Measurements from ENCODE around the gene XRCC1.

The XRCC1 gene

DNA sequence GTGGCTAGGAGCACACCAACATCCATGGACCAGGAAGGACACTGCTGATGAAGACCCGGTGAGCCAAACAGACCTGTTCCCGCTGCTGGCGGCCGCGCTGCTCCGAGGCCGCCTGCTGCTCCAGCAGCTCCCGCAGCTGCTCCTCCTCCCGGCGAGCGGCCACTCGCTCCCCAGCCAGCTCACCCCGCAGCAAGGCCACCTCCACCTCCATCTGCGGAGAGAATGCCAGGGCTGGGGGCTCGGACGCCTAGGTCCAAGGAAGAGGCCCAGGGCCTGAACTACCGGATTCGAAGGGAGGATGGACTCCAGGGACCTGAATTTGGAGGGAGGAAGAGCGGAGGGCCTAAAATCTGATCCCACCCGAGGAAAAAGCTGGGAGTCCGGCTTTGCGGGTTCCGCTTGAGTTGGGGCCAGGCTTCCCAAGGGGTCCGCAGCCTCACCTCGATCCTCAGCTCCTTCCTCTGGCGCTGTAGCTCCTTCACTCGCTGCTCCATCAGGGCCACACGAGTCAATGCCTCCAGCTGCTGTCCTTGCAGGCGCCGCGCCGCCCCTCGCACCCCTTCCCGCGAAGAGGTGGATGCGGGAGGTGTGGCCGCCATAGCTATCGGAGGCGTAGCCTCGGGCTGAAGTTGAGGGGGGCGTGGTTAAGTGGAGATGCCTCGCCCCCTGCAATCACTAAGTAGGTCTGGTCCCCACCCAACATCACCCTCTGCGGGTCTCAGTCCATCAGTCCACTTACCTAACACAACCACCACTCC, 73.5 kb downstream of the XRCC1 start:
- H3K9me3 ChIP-seq, result no peaks in the 10 kb centered on the region
- DNase-seq (ENCODE audit: low spot score in 2 of 2), result no peak
- H3K36me3 ChIP-seq (replicated peaks), result no peaks in the 10 kb centered on the region; the same call in 1 of the 2 replicates
- in situ Hi-C loops (cut with MboI; ENCODE audit: low sequenced_read_pairs), result no loop called here
- no peaks in the 10 kb centered on the region for H3K4me1 ChIP-seq
- no peaks in the 10 kb centered on the region for H3K27me3 ChIP-seq (ENCODE audit: low read depth)
- H3K4me3 ChIP-seq, result no peak overlapping the region

DNA sequence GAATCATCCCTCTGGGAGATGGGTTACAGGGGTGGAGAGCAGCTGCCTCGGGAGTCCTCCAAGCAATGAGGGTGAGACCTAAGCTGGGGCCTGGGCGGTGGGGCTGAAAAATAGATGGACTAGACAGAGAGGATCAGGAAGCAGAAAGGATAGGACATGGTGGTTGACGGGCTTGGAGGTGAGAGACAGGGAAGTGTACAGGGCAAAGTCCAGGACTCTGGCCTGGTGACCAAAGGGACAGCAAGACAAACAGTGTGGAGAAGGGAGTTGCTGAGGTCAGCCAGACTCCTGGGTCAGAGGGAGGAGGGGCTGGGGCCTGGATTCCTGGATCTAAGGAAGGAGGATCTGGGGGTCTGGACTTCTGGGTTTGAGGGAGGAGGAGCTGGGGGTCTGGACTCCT, 76.3 kb downstream of the XRCC1 start:
- no peaks in the 10 kb centered on the region for H3K27me3 ChIP-seq (ENCODE audit: low read depth)
- in situ Hi-C loops (cut with MboI; ENCODE audit: low sequenced_read_pairs), result no loop called here

DNA sequence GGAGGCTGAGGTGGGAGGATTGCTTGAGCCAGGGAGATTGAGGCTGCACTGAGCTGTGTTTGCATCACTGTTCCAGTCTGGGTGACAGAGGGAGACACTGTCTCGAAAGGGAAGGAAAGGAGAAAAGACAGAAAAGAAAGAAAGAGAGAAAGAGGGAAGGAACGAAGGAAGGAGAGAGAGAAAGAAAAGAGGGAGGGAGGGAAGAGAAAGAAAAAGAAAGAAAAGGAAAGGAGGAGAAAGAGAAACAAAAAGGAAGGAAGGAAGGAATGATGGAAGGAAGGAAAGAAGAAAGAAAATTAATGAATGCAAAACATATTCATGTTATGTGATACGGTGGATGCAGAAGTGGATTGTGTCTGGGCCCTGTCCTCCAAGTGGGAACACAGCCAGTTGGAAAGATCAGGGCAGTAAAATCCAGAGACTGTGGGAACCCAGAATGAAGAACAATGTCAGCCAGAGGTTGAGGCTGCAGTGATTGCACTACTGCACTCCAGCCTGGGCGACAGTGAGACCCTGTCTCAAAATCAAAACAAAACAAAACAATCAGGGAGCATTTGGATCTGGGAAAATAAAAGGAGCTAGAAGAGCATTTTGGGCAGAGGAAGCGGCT, 77.0 kb downstream of the XRCC1 start:
- in situ Hi-C loops (cut with MboI; ENCODE audit: low sequenced_read_pairs), result no loop called here
- Histone ChIP-seq H3K27me3 (ENCODE audit: low read depth) (no peaks in the 10 kb centered on the region), H3K9me3 (no peaks in the 10 kb centered on the region), H3K36me3 (replicated peaks) (no peaks in the 10 kb centered on the region; the same call in 1 of the 2 replicates), H3K4me3 (no peak overlapping the region), H3K4me1 (no peaks in the 10 kb centered on the region)
- DNase-seq (ENCODE audit: low spot score in 2 of 2), result no peak

More for the DNA sequence above, 76.3 kb downstream of the XRCC1 start:
- H3K4me3 ChIP-seq, result no peak overlapping the region
- H3K36me3 ChIP-seq (replicated peaks), result no peaks in the 10 kb centered on the region; the same call in 1 of the 2 replicates
- no peaks in the 10 kb centered on the region for H3K4me1 ChIP-seq
- DNase-seq (ENCODE audit: low spot score in 2 of 2), result no peak
- no peaks in the 10 kb centered on the region for H3K9me3 ChIP-seq

DNA sequence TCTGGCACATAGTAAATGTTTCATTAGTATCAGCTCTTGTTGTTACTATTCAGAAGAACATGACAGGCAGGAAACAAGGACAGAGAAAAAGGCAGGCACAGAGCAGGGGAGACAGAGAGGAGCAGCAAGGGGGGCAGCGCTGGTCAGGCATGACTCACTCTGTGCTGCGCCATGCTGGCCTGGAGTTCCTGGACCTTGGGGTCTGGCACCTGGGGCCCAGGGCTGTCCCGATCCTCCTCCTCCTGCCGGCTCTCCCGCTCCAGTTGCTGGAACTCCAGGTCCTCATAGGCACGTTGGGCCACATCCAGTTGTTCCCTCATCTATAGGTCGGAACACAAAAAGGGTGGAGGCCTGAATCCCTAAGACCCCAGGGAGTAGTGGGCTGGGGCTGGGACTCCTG, 78.4 kb downstream of the XRCC1 start:
- H3K27me3 ChIP-seq (ENCODE audit: low read depth), result no peaks in the 10 kb centered on the region
- in situ Hi-C loops (cut with MboI; ENCODE audit: low sequenced_read_pairs), result no loop called here
- H3K4me1 ChIP-seq, result no peaks in the 10 kb centered on the region
- H3K9me3 ChIP-seq, result no peaks in the 10 kb centered on the region
- H3K4me3 ChIP-seq, result no peak overlapping the region
- DNase-seq (ENCODE audit: low spot score in 2 of 2), result no peak
- no peaks in the 10 kb centered on the region; the same call in 1 of the 2 replicates for H3K36me3 ChIP-seq (replicated peaks)

DNA sequence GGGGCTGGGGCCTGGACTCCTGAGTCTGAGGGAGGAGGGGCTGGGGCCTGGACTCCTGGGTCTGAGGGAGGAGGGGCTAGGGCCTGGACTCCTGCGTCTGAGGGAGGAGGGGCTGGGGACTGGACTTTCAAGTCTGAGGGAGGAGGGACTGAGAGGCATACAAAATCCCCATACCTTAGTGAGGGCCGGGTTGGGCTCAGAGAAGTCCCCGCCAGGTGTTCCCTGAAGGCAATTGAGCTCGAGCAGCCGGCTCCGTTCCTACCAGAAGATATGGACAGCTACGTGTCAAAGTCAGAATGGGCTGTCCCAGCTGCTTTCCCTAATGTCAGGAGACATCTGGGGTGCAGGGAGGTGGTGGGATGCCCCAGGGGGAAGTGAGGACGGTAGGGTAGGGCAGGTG, 80.2 kb downstream of the XRCC1 start:
- DNase-seq (ENCODE audit: low spot score in 2 of 2), result no peak
- in situ Hi-C loops (cut with MboI; ENCODE audit: low sequenced_read_pairs), result no loop called here

More for the DNA sequence above, 80.2 kb downstream of the XRCC1 start:
- Histone ChIP-seq H3K27me3 (ENCODE audit: low read depth) (no peaks in the 10 kb centered on the region), H3K36me3 (replicated peaks) (no peaks in the 10 kb centered on the region), H3K4me1 (no peaks in the 10 kb centered on the region), H3K4me3 (no peak overlapping the region), H3K9me3 (no peaks in the 10 kb centered on the region)

Data from HAP-1 (cell line).